Upper lobe of left lung (tissue), 6 donors: ENCODE measurements around the gene SLC25A20. TPM values are rescaled to one million over a fixed set of nuclear protein-coding genes. Genes with fewer than 3 reads are reported as not detected.

ENCODE experiments used
- ATAC-seq, 2 donors: fragments of 200-7000 bp; cut with Tn5 transposase; one replicate each; pipeline ENCODE4 v1.9.1; 2022; ENCODE audit warnings: mild to moderate bottlenecking in 2 of 2, moderate library complexity in 2 of 2; ENCODE audit not compliant: low FRiP score in 2 of 2
- DNase-seq, 2 donors: peaks; one replicate each; pipeline ENCODE4 v3.0.0-alpha.2; 2019 to 2020
- H3K27ac ChIP-seq, 4 donors: fragments of 200-600 bp; sonication (generic); one replicate each; pipeline ENCODE4 v1.5.1; 2016 to 2019
- H3K27me3 ChIP-seq, 4 donors: fragments of 200-600 bp; sonication (generic); one replicate each; pipeline ENCODE4 v1.5.1; 2017 to 2019
- H3K36me3 ChIP-seq, 4 donors: fragments of 200-600 bp; sonication (generic); one replicate each; pipeline ENCODE4 v1.5.1; 2016 to 2019
- H3K4me1 ChIP-seq, 4 donors: fragments of 200-600 bp; sonication (generic); one replicate each; pipeline ENCODE4 v1.5.1; 2018 to 2019
- H3K4me3 ChIP-seq, 4 donors: fragments of 200-600 bp; sonication (generic); one replicate each; pipeline ENCODE4 v1.5.1; 2017 to 2019; ENCODE audit warnings: mild to moderate bottlenecking in 2 of 4, moderate library complexity in 1 of 4
- H3K9me3 ChIP-seq, 4 donors: fragments of 200-600 bp; sonication (generic); one replicate each; pipeline ENCODE4 v1.5.1; 2018 to 2019
- EP300 ChIP-seq, 4 donors: sonication (generic); formaldehyde crosslinking; IDR thresholded peaks; one replicate each; pipeline ENCODE4 v1.5.1; 2017; ENCODE audit warnings: antibody characterized with exemption in 4 of 4, control low read depth in 2 of 4
- POLR2A ChIP-seq, 4 donors: fragments of 450-650 bp; IDR thresholded peaks; one replicate each; pipeline ENCODE4 v1.5.1; 2016 to 2017; ENCODE audit warnings: antibody characterized with exemption in 4 of 4, mild to moderate bottlenecking in 2 of 4
- POLR2AphosphoS5 ChIP-seq, 2 donors: sonication (generic); formaldehyde crosslinking; IDR thresholded peaks; one replicate each; pipeline ENCODE4 v1.5.1; 2017; ENCODE audit warnings: antibody characterized with exemption in 2 of 2
- WGBS, 2 donors: methylation state at CpG; one replicate each; pipeline ENCODE4 v1.1.5; 2017 to 2018; 5-methylcytosine and 5-hydroxymethylcytosine counted together
- total RNA-seq, 6 donors: library from RNA; depleted of rRNA in 4 of 6; stranded (reverse); fragments of >200 nt in 4 of 6; gene quantifications; one replicate each; pipeline versions ENCODE4 v1.1.0 to v1.2.1, GENCODE V29; 2016 to 2021
- TF ChIP-seq, protein P1 (sequence below), 6 experiments: fragments of 450-650 bp in 4 of 6; fragments of 200-600 bp in 2 of 6; sonication (generic) in 2 of 6; IDR thresholded peaks; one replicate each; pipeline ENCODE4 v1.5.1; 2016 to 2019; ENCODE audit warnings: antibody characterized with exemption in 6 of 6
- donor health status: DM: no; HTN: no; CAD: no; lungs with moderate emphysema.
- donor health status: DM: no; HTN: yes; CAD: no; lungs with severe emphysema.

The SLC25A20 gene
- total RNA-seq, 6 donors from 2014 or later, result 15.1 to 32.7 (median 19.2) TPM

DNA sequence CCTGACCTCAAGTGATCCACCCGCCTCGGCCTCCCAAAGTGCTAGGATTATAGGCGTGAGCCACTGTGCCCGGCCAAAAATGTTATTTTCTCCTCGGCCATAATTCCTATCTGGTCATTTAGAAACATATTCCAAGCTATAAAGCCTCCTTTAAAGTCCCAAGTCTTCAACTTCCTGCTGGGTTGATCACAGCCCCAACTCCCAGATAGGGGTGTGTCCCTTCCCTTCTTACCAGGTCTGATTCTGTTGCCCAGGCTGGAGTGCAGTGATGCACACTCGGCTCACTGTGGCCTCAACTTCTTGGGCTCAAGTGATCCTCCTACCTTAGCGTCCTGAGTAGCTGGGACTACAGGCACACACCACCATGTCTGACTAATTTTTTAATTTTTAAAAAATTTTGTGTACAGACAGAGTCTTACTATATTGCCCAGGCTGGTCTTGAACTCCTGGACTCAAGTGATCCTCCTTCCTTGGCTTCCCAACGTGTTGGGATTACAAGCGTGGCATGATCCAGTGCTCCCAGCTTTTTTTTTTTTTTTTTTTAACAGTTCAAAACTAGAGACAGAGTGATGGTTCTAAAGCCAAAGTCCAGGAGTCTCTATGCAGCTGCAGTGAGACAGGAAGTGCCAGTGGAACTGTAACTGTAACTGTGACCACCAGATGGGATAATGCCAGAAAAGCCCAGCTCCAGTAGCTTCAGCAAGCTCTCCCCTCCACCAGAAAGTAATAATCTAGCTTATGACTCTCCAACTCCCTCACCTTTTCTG is 42.8 kb downstream of the SLC25A20 start:
- TF ChIP-seq, protein P1, sequence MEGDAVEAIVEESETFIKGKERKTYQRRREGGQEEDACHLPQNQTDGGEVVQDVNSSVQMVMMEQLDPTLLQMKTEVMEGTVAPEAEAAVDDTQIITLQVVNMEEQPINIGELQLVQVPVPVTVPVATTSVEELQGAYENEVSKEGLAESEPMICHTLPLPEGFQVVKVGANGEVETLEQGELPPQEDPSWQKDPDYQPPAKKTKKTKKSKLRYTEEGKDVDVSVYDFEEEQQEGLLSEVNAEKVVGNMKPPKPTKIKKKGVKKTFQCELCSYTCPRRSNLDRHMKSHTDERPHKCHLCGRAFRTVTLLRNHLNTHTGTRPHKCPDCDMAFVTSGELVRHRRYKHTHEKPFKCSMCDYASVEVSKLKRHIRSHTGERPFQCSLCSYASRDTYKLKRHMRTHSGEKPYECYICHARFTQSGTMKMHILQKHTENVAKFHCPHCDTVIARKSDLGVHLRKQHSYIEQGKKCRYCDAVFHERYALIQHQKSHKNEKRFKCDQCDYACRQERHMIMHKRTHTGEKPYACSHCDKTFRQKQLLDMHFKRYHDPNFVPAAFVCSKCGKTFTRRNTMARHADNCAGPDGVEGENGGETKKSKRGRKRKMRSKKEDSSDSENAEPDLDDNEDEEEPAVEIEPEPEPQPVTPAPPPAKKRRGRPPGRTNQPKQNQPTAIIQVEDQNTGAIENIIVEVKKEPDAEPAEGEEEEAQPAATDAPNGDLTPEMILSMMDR (IDR thresholded peaks at IDR 0.05), result no peak
- no peak for TF ChIP-seq POLR2AphosphoS5 (IDR thresholded peaks at IDR 0.05)
- Histone ChIP-seq H3K27me3 (no peaks in the 10 kb centered on the region), H3K9me3 (no peaks in the 10 kb centered on the region), H3K4me3 (no peak overlapping the region), H3K4me1 (no peaks in the 10 kb centered on the region), H3K36me3 (peaks cover 10 to 43% (median 21%) of the 10 kb centered on the region in 4 donors), H3K27ac (no peak overlapping the region)
- no peak for DNase-seq
- ATAC-seq, result no peak
- 85 to 87% methylated on average over 9 of the region's 9 CpGs for WGBS, 2 donors

DNA sequence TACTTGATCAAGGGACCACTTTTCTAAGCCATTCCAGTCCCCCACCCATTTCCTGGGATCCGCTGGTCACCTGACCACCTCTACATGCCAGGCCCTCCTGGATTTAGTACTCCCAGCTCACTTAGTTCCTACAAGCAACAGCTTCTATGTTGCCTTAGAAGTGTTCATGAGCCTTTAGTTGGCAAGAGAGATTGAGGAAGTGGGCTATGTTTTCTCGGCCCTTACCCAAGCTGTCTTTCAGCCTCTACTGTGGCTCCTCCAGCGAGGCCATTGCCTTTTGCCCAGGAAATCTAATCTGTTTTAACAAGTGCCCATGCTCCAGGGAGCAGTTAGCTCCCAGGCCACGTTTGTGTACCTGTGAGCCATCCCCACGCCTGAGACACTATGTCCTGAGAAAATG is 46.5 kb downstream of the SLC25A20 start:
- Histone ChIP-seq H3K27ac (no peak overlapping the region), H3K4me1 (peaks cover 0 to 8% (median 6%) of the 10 kb centered on the region in 4 donors), H3K27me3 (no peaks in the 10 kb centered on the region), H3K9me3 (no peaks in the 10 kb centered on the region), H3K36me3 (peaks cover under 1 to 13% (median 7%) of the 10 kb centered on the region in 4 donors), H3K4me3 (no peak overlapping the region)
- no peak for TF ChIP-seq EP300 (IDR thresholded peaks at IDR 0.05)
- TF ChIP-seq, protein P1 (IDR thresholded peaks at IDR 0.05), result no peak
- TF ChIP-seq POLR2A (IDR thresholded peaks at IDR 0.05), result no peak
- TF ChIP-seq POLR2AphosphoS5 (IDR thresholded peaks at IDR 0.05), result no peak
- no peak for DNase-seq
- WGBS, 2 donors, result 83 to 94% methylated on average over 5 of the region's 5 CpGs
- ATAC-seq, result no peak

DNA sequence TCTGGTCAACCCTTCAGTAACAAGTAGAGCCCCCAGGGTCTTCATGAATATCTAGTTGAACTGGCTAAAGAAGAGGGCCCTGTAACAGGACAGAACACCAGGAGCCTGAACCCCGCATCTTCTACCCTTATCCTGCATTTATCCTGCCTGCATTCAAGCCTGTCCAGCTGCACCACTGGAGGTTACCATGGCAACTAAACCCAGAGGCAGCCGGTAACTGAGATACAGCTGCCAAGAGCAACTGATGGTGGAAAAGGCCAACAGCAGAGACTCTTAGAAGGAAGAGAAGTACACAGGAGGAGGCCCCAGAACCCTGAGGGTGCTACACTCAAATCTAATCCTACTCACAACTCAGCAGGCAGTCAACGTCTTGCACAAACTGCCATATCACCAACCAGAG is 47.3 kb downstream of the SLC25A20 start:
- Histone ChIP-seq H3K4me3 (no peak overlapping the region), H3K9me3 (no peaks in the 10 kb centered on the region), H3K27me3 (no peaks in the 10 kb centered on the region), H3K36me3 (peaks cover 0 to 6% (median 4%) of the 10 kb centered on the region in 4 donors), H3K27ac (no peak overlapping the region), H3K4me1 (peaks cover 4 to 11% (median 9%) of the 10 kb centered on the region in 4 donors)
- no peak for ATAC-seq
- 43 to 81% methylated on average over 2 to 3 of the region's 3 CpGs for WGBS, 2 donors
- DNase-seq, result no peak
- TF ChIP-seq POLR2AphosphoS5 (IDR thresholded peaks at IDR 0.05) (no peak), POLR2A (IDR thresholded peaks at IDR 0.05) (no peak), EP300 (IDR thresholded peaks at IDR 0.05) (no peak)
- TF ChIP-seq, protein P1 (IDR thresholded peaks at IDR 0.05), result no peak

DNA sequence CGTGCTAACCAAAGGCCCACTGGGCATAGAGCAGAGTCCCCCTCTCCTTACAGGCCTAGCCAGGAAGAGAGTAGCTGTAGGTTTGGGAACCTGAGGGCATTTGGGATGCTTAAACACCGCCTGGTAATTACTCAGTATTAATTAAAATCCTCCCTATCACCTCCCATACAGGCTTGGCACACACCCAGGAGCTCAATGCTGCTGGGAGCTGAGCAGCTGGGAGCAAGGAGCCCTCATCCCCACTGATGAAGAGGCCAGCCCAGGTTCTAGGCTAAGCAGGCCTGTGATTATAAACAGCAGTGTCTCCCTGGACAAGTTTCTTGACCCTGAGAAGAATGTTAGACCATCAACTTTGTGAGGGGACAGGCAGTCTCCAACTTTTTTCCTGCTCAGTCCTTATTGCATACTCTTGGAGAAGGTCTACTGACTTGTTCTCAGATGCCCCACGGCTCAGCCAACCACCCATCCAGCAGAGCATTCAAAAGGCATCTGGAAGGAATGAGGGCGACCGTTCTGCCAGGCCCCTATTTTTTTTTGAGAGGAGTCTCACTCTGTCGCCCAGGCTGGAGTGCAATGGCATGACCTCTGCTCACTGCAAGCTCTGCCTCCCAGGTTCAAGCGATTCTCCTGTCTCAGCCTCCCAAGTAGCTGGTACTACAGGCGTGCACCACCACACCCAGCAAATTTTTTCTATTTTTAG is 49.7 kb downstream of the SLC25A20 start:
- 90 to 98% methylated on average over 8 of the region's 8 CpGs for WGBS, 2 donors
- H3K4me1 ChIP-seq, result peaks cover 20 to 26% (median 24%) of the 10 kb centered on the region in 4 donors
- no peak overlapping the region for H3K4me3 ChIP-seq
- H3K27me3 ChIP-seq, result no peaks in the 10 kb centered on the region
- no peak for TF ChIP-seq POLR2AphosphoS5 (IDR thresholded peaks at IDR 0.05)
- TF ChIP-seq EP300 (IDR thresholded peaks at IDR 0.05), result no peak
- no peak for TF ChIP-seq POLR2A (IDR thresholded peaks at IDR 0.05)
- TF ChIP-seq, protein P1 (IDR thresholded peaks at IDR 0.05), result no peak
- no peak for ATAC-seq
- no peaks in the 10 kb centered on the region for H3K36me3 ChIP-seq
- no peak for DNase-seq
- H3K27ac ChIP-seq, result no peak overlapping the region
- no peaks in the 10 kb centered on the region for H3K9me3 ChIP-seq
